K562 (cell line): ENCODE results near the gene RAB24. TPM values are rescaled to one million over a fixed set of nuclear protein-coding genes. Genes with fewer than 3 reads are reported as not detected.

Experiments
- ATF1 ChIP-seq, 2 experiments: fragments of 450-650 bp in 1 of 2; IDR thresholded peaks; 2 replicates each; pipeline ENCODE4 v1.6.1; 2016; ENCODE audit warnings: missing compliant biosample characterization in 1 of 2, missing genetic modification characterization in 1 of 2
- BACH1 ChIP-seq: fragments of 200-800 bp; sonication (Bioruptor generic); IDR thresholded peaks from 2 replicates; pipeline ENCODE4 v1.6.1; 2016; ENCODE audit warnings: missing genetic modification characterization, missing compliant biosample characterization
- BRD4 ChIP-seq: fragments of 200-600 bp; sonication (generic); IDR thresholded peaks from 2 replicates; pipeline ENCODE4 v1.6.1; 2017; ENCODE audit warnings: inconsistent platforms
- CCNT2 ChIP-seq: IDR thresholded peaks from 2 replicates; pipeline ENCODE4 v1.6.1; 2011; ENCODE audit warnings: borderline replicate concordance, low read depth, mild to moderate bottlenecking, moderate library complexity, mixed read lengths, low read length; ENCODE audit not compliant: insufficient read length; ENCODE audit errors: extremely low read depth
- CREB1 ChIP-seq, 2 experiments: sonication (generic) in 1 of 2; formaldehyde crosslinking in 1 of 2; IDR thresholded peaks; 2 replicates each; pipeline versions ENCODE4 v1.6.1 to v1.8.0; 2012 to 2022; ENCODE audit warnings: inconsistent platforms in 1 of 2, mild to moderate bottlenecking in 1 of 2, missing genetic modification reagents in 1 of 2, moderate library complexity in 1 of 2
- DPF2 ChIP-seq: fragments of 450-650 bp; IDR thresholded peaks from 2 replicates; pipeline ENCODE4 v1.6.1; 2016
- FOXO4 ChIP-seq: fragments of 450-650 bp; formaldehyde crosslinking; IDR thresholded peaks from 2 replicates; pipeline ENCODE4 v1.4.0; 2020; ENCODE audit warnings: mild to moderate bottlenecking, moderate library complexity
- LARP7 ChIP-seq: fragments of 450-650 bp; IDR thresholded peaks from 2 replicates; pipeline ENCODE4 v1.6.1; 2016
- PCBP2 ChIP-seq: fragments of 200-400 bp; formaldehyde crosslinking; IDR thresholded peaks from 2 replicates; pipeline ENCODE4 v1.6.1; 2018; ENCODE audit warnings: low read length, low read depth, mild to moderate bottlenecking, moderate library complexity; ENCODE audit not compliant: poor library complexity, severe bottlenecking
- PHB2 ChIP-seq: fragments of 450-650 bp; IDR thresholded peaks from 2 replicates; pipeline ENCODE4 v1.6.1; 2017; ENCODE audit warnings: low read depth
- RCOR1 ChIP-seq, 2 experiments: IDR thresholded peaks; 2 replicates each; pipeline ENCODE4 v1.6.1; 2012; ENCODE audit warnings: low read depth in 2 of 2, low read length in 2 of 2, borderline replicate concordance in 1 of 2, improper control_type of control experiment in 1 of 2
- SIN3A ChIP-seq, 2 experiments: fragments of 150-350 bp in 1 of 2; IDR thresholded peaks; 2 replicates each; pipeline ENCODE4 v1.6.1; 2011 to 2016; ENCODE audit warnings: borderline replicate concordance in 2 of 2, low read depth in 2 of 2, low read length in 2 of 2, mild to moderate bottlenecking in 2 of 2, moderate library complexity in 2 of 2; ENCODE audit not compliant: control insufficient read depth in 1 of 2
- SIRT6 ChIP-seq: IDR thresholded peaks from one replicate; pipeline ENCODE4 v1.6.1; 2012; ENCODE audit warnings: low read depth, mild to moderate bottlenecking, control low read depth, inconsistent platforms, low read length, moderate library complexity
- SMC3 ChIP-seq: conservative IDR thresholded peaks from 2 replicates; pipeline ENCODE4 v1.6.1; 2011; ENCODE audit warnings: low read depth, low read length, improper control_type of control experiment; ENCODE audit not compliant: insufficient read depth
- STAT5A ChIP-seq: IDR thresholded peaks from 2 replicates; pipeline ENCODE4 v1.6.1; 2012; ENCODE audit warnings: low read length, inconsistent platforms, borderline replicate concordance
- TGIF2 ChIP-seq: sonication (generic); formaldehyde crosslinking; IDR thresholded peaks from 2 replicates; pipeline ENCODE4 v1.8.1; 2022; ENCODE audit warnings: mild to moderate bottlenecking, missing genetic modification reagents, moderate library complexity
- ZNF140 ChIP-seq: fragments of 250-450 bp; sonication (Bioruptor Pico); IDR thresholded peaks from 2 replicates; pipeline ENCODE4 v1.8.0; 2021; ENCODE audit warnings: moderate library complexity, mild to moderate bottlenecking, inconsistent platforms
- ZNF75A ChIP-seq: fragments of 450-650 bp; formaldehyde crosslinking; IDR thresholded peaks from 2 replicates; pipeline ENCODE4 v1.4.0; 2020; ENCODE audit warnings: mild to moderate bottlenecking
- ZSCAN32 ChIP-seq: fragments of 450-650 bp; formaldehyde crosslinking; IDR thresholded peaks from 2 replicates; pipeline ENCODE4 v1.4.0; 2020; ENCODE audit warnings: mild to moderate bottlenecking, moderate library complexity
- polyA plus RNA-seq, 8 experiments: library from polyadenylated mRNA; depleted of rRNA in 4 of 8; stranded (reverse) in 5 of 8; unstranded in 3 of 8; fragments of >200 nt; fragmentation: Nextera tagmentation in 2 of 8; fragmentation: Illumina TruSeq in 1 of 8; extraction: Ambion mirVana in 2 of 8; extraction: Trizol in 1 of 8; gene quantifications; 2 replicates each; pipeline versions ENCODE4 v1.2.1 to v1.2.3, GENCODE V29; 2011 to 2014; ENCODE audit warnings: inconsistent platforms in 1 of 8, missing spikeins in 1 of 8
- total RNA-seq, 7 experiments: library from RNA; depleted of rRNA in 6 of 7; stranded (reverse); fragments of >200 nt in 6 of 7; fragmentation: Illumina TruSeq in 2 of 7; extraction: Trizol in 2 of 7; gene quantifications; 2 replicates each; pipeline versions ENCODE4 v1.2.1 to v1.2.3, GENCODE V29; 2011 to 2021; ENCODE audit warnings: low replicate concordance in 1 of 7
- TF ChIP-seq, protein P1 (sequence below): sonication (generic); formaldehyde crosslinking; IDR thresholded peaks from 2 replicates; pipeline ENCODE4 v1.8.1; 2023; ENCODE audit warnings: missing genetic modification reagents, mild to moderate bottlenecking, borderline replicate concordance

The RAB24 gene
- total and polyA plus RNA-seq, 9 of the 15 experiments (the other 6 are each of a cell fraction or from before 2014, with no cell fraction given), result 13.9 to 107 (median 34.8) TPM

DNA sequence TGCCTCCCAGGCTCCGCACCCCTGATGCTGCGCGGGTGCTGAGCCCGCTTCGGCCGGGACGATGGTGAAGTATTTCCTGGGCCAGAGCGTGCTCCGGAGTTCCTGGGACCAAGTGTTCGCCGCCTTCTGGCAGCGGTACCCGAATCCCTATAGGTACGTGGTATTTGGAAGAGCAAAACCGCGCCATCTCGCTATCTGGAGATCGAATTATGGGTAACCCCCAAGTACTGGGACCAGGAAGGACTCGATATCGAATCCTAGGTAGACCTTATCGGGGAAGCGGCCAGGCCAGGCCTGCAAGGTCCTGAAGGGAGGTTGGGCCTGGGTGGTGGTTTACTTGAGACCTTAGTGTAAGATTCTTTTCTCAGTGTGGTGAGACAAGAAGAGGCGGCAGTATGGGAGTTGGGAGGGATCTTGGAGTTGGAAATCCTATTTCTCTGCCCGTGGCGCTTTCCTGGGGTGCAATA, 439 bp upstream of the RAB24 start (continued):
- TF ChIP-seq, protein P1, sequence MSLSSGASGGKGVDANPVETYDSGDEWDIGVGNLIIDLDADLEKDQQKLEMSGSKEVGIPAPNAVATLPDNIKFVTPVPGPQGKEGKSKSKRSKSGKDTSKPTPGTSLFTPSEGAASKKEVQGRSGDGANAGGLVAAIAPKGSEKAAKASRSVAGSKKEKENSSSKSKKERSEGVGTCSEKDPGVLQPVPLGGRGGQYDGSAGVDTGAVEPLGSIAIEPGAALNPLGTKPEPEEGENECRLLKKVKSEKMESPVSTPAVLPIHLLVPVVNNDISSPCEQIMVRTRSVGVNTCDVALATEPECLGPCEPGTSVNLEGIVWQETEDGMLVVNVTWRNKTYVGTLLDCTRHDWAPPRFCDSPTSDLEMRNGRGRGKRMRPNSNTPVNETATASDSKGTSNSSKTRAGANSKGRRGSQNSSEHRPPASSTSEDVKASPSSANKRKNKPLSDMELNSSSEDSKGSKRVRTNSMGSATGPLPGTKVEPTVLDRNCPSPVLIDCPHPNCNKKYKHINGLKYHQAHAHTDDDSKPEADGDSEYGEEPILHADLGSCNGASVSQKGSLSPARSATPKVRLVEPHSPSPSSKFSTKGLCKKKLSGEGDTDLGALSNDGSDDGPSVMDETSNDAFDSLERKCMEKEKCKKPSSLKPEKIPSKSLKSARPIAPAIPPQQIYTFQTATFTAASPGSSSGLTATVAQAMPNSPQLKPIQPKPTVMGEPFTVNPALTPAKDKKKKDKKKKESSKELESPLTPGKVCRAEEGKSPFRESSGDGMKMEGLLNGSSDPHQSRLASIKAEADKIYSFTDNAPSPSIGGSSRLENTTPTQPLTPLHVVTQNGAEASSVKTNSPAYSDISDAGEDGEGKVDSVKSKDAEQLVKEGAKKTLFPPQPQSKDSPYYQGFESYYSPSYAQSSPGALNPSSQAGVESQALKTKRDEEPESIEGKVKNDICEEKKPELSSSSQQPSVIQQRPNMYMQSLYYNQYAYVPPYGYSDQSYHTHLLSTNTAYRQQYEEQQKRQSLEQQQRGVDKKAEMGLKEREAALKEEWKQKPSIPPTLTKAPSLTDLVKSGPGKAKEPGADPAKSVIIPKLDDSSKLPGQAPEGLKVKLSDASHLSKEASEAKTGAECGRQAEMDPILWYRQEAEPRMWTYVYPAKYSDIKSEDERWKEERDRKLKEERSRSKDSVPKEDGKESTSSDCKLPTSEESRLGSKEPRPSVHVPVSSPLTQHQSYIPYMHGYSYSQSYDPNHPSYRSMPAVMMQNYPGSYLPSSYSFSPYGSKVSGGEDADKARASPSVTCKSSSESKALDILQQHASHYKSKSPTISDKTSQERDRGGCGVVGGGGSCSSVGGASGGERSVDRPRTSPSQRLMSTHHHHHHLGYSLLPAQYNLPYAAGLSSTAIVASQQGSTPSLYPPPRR (CRISPR knock-in tag), result no peak
- TF ChIP-seq ATF1 (CRISPR knock-in tag; IDR thresholded peaks at IDR 0.05) (no peak), ATF1 (tag; IDR thresholded peaks at IDR 0.05) (peak; percentile 48), SMC3 (no peak), SIRT6 (no peak), STAT5A (no peak), BRD4 (0 out of 2 replicates have a peak, but pooled peaks have one; percentile 51), PCBP2 (no peak), DPF2 (no peak), ZNF140 (CRISPR knock-in tag) (no peak), SIN3A (IDR thresholded peaks at IDR 0.05; ENCODE audit: borderline replicate concordance in 2 of 2, control insufficient read depth in 1 of 2, low read depth in 2 of 2, low read length in 2 of 2) (0 out of 4 replicates have a peak, but pooled peaks have one; percentile 17 to 21), FOXO4 (no peak), CREB1 (IDR thresholded peaks at IDR 0.05) (no peak), CREB1 (CRISPR knock-in tag; IDR thresholded peaks at IDR 0.05) (no peak), BACH1 (no peak), LARP7 (no peak), ZNF75A (CRISPR knock-in tag) (no peak), CCNT2 (no peak), RCOR1 (IDR thresholded peaks at IDR 0.05; ENCODE audit: borderline replicate concordance in 1 of 2, low read depth in 2 of 2, low read length in 2 of 2) (no peak), PHB2 (no peak), TGIF2 (peak; percentile 74; the same call in 1 of the 2 replicates), ZSCAN32 (CRISPR knock-in tag) (no peak)
